Measurements from ENCODE around the gene CD6. TPM values are rescaled to one million over a fixed set of nuclear protein-coding genes. Genes with fewer than 3 reads are reported as not detected.
A peak's percentile ranks its signal among the peaks of the same experiment; 100 is the strongest.

The CD6 gene
- total and polyA plus RNA-seq, 10 of the 15 experiments (the other 5 are each of a cell fraction or from before 2014, with no cell fraction given) = 0.37 to 17.6 (median 6.2) TPM

- TF ChIP-seq TAF1 (IDR thresholded peaks at IDR 0.05; ENCODE audit: borderline replicate concordance, low read depth, low read length) (peak; percentile 70; the same call in 1 of the 2 replicates), TCF7 (IDR thresholded peaks at IDR 0.05; ENCODE audit: borderline replicate concordance) (no peak), SIX5 (IDR thresholded peaks at IDR 0.05; ENCODE audit: low read depth, low read length, severe bottlenecking) (no peak), BMI1 (IDR thresholded peaks at IDR 0.05; ENCODE audit: borderline replicate concordance) (no peak), DPF2 (IDR thresholded peaks at IDR 0.05) (peak; percentile 73; the same call in 1 of the 2 replicates), CHD1 (IDR thresholded peaks at IDR 0.05; ENCODE audit: low read depth, low read length) (0 out of 2 replicates have a peak, but pooled peaks have one; percentile 25), MAX (IDR thresholded peaks at IDR 0.05; ENCODE audit: low read depth, low read length) (peak; percentile 85), BACH1 (IDR thresholded peaks at IDR 0.05; ENCODE audit: borderline replicate concordance) (peak; percentile 53; the same call in 1 of the 2 replicates), ATF7 (IDR thresholded peaks at IDR 0.05; ENCODE audit: low read depth) (no peak; the same call in none of the 2 replicates), MYB (IDR thresholded peaks at IDR 0.05; ENCODE audit: borderline replicate concordance, low read depth, low read length) (no peak; the same call in 1 of the 2 replicates), MXI1 (IDR thresholded peaks at IDR 0.05; ENCODE audit: low read depth, low read length) (peak; percentile 90), PKNOX1 (IDR thresholded peaks at IDR 0.05) (peak; percentile 93), NKRF (conservative IDR thresholded peaks at IDR 0.05) (no peak), RCOR1 (conservative IDR thresholded peaks at IDR 0.05; ENCODE audit: low read depth, low read length) (peak; percentile 17; the same call in 1 of the 2 replicates), POLR2AphosphoS5 (IDR thresholded peaks at IDR 0.05; ENCODE audit: low read length) (peak; percentile 58; the same call in 1 of the 2 replicates), KLF5 (IDR thresholded peaks at IDR 0.05; ENCODE audit: partially characterized antibody) (no peak), NFIC (IDR thresholded peaks at IDR 0.05; ENCODE audit: low read depth, low read length) (peak; percentile 76; the same call in 1 of the 2 replicates), GATAD2B (conservative IDR thresholded peaks at IDR 0.05; ENCODE audit: low read depth) (peak; percentile 66; the same call in 1 of the 2 replicates), IRF3 (IDR thresholded peaks at IDR 0.05) (no peak), HDAC6 (IDR thresholded peaks at IDR 0.05; ENCODE audit: unreplicated experiment) (no peak), RB1 (IDR thresholded peaks at IDR 0.05; ENCODE audit: borderline replicate concordance) (no peak; the same call in 1 of the 2 replicates), ZNF24 (IDR thresholded peaks at IDR 0.05) (no peak; the same call in 1 of the 2 replicates), EP300 (IDR thresholded peaks at IDR 0.05; ENCODE audit: borderline replicate concordance in 1 of 2, control insufficient read depth in 1 of 2, low read depth in 2 of 2, low read length in 2 of 2) (0 out of 4 replicates have a peak, but pooled peaks of 1 of the 2 experiments have one; percentile 23), IRF4 (IDR thresholded peaks at IDR 0.05; ENCODE audit: low read depth, low read length) (peak; percentile 57)
Observed at GRCh38 chr11:60951904-60952741, 19.4 kb upstream of the CD6 start, which contains the start of gene SLC15A3 (continued).
